Transverse colon (tissue), 4 donors: ENCODE measurements around the gene PNMA8B. TPM values are rescaled to one million over a fixed set of nuclear protein-coding genes. Genes with fewer than 3 reads are reported as not detected.

Experiments used
- DNase-seq: peaks from one replicate; pipeline ENCODE4 v3.0.0-alpha.2; 2019
- H3K27ac ChIP-seq, 4 donors: fragments of 200-600 bp; sonication (generic); 2 replicates each; pipeline ENCODE4 v1.5.1; 2016 to 2018; ENCODE audit warnings: inconsistent platforms in 4 of 4
- H3K27me3 ChIP-seq: fragments of 200-600 bp; sonication (generic); 2 replicates; pipeline ENCODE4 v1.5.1; 2017; ENCODE audit warnings: inconsistent platforms
- H3K36me3 ChIP-seq, 4 donors: fragments of 200-600 bp; sonication (generic); 2 replicates each; pipeline ENCODE4 v1.5.1; 2017 to 2019; ENCODE audit warnings: inconsistent platforms in 4 of 4
- H3K4me1 ChIP-seq, 4 donors: fragments of 200-600 bp; sonication (generic); 2 replicates each; pipeline ENCODE4 v1.5.1; 2017 to 2020; ENCODE audit warnings: inconsistent platforms in 4 of 4
- H3K4me3 ChIP-seq, 4 donors: fragments of 200-600 bp; sonication (generic); 1 replicate in 1 of 4; 2 replicates in 3 of 4; pipeline versions ENCODE4 v1.5.1 to v1.6.1; 2017 to 2019; ENCODE audit warnings: inconsistent platforms in 4 of 4
- H3K9me3 ChIP-seq, 2 donors: fragments of 200-600 bp; sonication (generic); 2 replicates each; pipeline ENCODE4 v1.5.1; 2017 to 2019; ENCODE audit warnings: inconsistent platforms in 2 of 2
- EP300 ChIP-seq: sonication (generic); formaldehyde crosslinking; IDR thresholded peaks from one replicate; pipeline ENCODE4 v1.6.1; 2017; ENCODE audit warnings: antibody characterized with exemption, low read depth
- POLR2A ChIP-seq: fragments of 450-650 bp; IDR thresholded peaks from one replicate; pipeline ENCODE4 v1.6.1; 2016; ENCODE audit warnings: antibody characterized with exemption, mild to moderate bottlenecking, moderate library complexity
- POLR2AphosphoS5 ChIP-seq, 3 donors: sonication (generic); formaldehyde crosslinking; IDR thresholded peaks; one replicate each; pipeline ENCODE4 v1.6.1; 2016; ENCODE audit warnings: antibody characterized with exemption in 3 of 3
- WGBS, 2 donors: methylation state at CpG; one replicate each; pipeline ENCODE4 v1.1.5; 2018; ENCODE audit warnings: low coverage in 1 of 2; 5-methylcytosine and 5-hydroxymethylcytosine counted together
- in situ Hi-C, 4 donors: fragments of 200-750 bp; cut with MboI; loops; one replicate each; pipeline versions ENCODE4 v1.15.0 to v1.15.1; 2017; ENCODE audit warnings: low sequenced_read_pairs in 3 of 4, low pct_ligation_motif_present in 1 of 4, low pct_unique_long_range_greater_than_20kb in 1 of 4
- intact Hi-C: fragments of 100-400 bp; cut with DNase I; formaldehyde crosslinking; loops from one replicate; pipeline ENCODE4 v1.15.1; 2023; ENCODE audit warnings: low total_unique reads
- total RNA-seq, 4 donors: library from RNA; depleted of rRNA; stranded (reverse); fragments of >200 nt; gene quantifications; one replicate each; pipeline ENCODE4 v1.1.0, GENCODE V29; 2016
- TF ChIP-seq, protein P1 (sequence below), 5 experiments: fragments of 200-600 bp in 3 of 5; fragments of 450-650 bp in 2 of 5; sonication (generic) in 3 of 5; IDR thresholded peaks; 1 replicate in 2 of 5; 2 replicates in 3 of 5; pipeline ENCODE4 v1.5.1; 2016 to 2017; ENCODE audit warnings: antibody characterized with exemption in 5 of 5, inconsistent platforms in 3 of 5, mild to moderate bottlenecking in 2 of 5, moderate library complexity in 1 of 5

PNMA8B gene
- total RNA-seq, 4 donors from 2014 or later: 0.27 to 0.80 (median 0.58) TPM

DNA sequence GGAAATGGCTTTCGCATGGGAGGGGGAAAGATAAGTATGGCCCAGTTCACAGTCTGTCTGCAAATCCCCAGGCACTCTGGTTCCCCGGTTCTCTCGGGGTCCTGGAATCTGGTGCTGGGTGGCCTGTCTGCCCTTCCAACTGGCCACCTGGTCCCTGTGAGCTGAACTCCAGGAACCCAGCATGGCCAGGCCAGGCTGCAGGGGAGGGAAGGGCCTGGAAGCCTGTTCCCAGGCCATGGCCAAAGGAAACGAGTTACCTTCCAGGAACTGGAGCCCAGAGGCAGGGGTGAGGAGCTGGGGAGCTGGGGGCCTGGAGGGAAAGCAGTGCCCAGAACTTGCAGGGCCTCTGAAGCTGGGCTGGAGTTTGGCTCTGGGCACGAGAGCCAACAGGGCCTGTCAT, 47.8 kb downstream of the PNMA8B start:
- no peak for DNase-seq
- WGBS, 2 donors: 68 to 80% methylated on average over 1 to 5 of the region's 5 CpGs
- Histone ChIP-seq H3K4me1 (peaks cover 0 to 4% (median 0%) of the 10 kb centered on the region in 4 donors), H3K36me3 (no peaks in the 10 kb centered on the region), H3K4me3 (no peak overlapping the region), H3K27ac (no peak overlapping the region), H3K27me3 (peaks cover 9% of the 10 kb centered on the region), H3K9me3 (no peaks in the 10 kb centered on the region)
- no peak for TF ChIP-seq POLR2A
- TF ChIP-seq POLR2AphosphoS5 (IDR thresholded peaks at IDR 0.05): no peak
- TF ChIP-seq, protein P1, sequence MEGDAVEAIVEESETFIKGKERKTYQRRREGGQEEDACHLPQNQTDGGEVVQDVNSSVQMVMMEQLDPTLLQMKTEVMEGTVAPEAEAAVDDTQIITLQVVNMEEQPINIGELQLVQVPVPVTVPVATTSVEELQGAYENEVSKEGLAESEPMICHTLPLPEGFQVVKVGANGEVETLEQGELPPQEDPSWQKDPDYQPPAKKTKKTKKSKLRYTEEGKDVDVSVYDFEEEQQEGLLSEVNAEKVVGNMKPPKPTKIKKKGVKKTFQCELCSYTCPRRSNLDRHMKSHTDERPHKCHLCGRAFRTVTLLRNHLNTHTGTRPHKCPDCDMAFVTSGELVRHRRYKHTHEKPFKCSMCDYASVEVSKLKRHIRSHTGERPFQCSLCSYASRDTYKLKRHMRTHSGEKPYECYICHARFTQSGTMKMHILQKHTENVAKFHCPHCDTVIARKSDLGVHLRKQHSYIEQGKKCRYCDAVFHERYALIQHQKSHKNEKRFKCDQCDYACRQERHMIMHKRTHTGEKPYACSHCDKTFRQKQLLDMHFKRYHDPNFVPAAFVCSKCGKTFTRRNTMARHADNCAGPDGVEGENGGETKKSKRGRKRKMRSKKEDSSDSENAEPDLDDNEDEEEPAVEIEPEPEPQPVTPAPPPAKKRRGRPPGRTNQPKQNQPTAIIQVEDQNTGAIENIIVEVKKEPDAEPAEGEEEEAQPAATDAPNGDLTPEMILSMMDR (IDR thresholded peaks at IDR 0.05): no peak
- no peak for TF ChIP-seq EP300
- in situ Hi-C loops: no loop called here
- intact Hi-C loops: no loop called here

DNA sequence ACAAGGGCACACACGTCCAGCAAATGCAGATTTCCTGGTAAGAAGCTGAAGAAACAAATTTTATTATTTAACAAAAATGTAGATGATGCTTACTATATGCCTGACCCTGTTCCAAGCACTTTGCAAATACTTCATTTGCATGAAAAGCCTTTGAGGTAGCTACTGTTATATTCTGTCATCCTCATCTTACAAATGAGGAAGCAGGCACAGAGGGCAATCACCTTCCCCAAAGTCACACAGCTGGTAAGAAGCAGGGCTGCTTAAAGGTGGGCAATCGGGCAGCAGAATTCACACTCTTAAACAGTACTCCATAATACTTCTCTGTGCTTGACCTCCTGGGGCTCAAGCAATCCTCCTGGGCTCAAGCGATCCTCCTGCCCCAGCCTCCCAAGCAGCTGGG, 48.7 kb downstream of the PNMA8B start:
- WGBS, 2 donors: 42% methylated on average over 3 of the region's 3 CpGs; no CpG with 5 or more reads in 1 of the 2 donors
- in situ Hi-C loops: no loop called here
- Histone ChIP-seq H3K27ac (no peak overlapping the region), H3K27me3 (peaks cover 6% of the 10 kb centered on the region), H3K4me1 (peaks cover 0 to 6% (median 0%) of the 10 kb centered on the region in 4 donors), H3K36me3 (no peaks in the 10 kb centered on the region), H3K9me3 (no peaks in the 10 kb centered on the region), H3K4me3 (no peak overlapping the region)
- TF ChIP-seq, protein P1 (IDR thresholded peaks at IDR 0.05): no peak
- TF ChIP-seq POLR2AphosphoS5 (IDR thresholded peaks at IDR 0.05) (no peak), EP300 (no peak), POLR2A (no peak)
- no peak for DNase-seq
- intact Hi-C loops: no loop called here

DNA sequence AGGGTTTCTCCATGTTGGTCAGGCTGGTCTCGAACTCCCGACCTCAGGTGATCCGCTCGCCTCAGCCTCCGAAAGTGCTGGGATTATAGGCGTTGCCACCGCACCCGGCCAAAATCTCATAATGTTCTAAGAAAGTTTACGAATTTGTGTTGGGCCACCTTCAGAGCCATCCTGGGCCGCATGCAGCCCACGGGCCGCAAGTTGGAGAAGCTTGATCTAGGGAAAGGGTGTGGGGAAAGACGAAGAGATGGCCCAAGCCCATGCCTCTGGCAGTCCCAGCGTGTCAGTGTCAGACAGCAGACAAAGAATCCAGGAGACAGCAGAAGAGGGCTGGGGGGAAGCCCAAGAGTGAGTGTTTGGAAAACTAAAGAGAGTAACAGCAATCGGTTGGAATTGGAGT, 49.6 kb downstream of the PNMA8B start:
- intact Hi-C loops: no loop called here
- Histone ChIP-seq H3K36me3 (no peaks in the 10 kb centered on the region), H3K4me3 (no peak overlapping the region), H3K9me3 (no peaks in the 10 kb centered on the region), H3K27ac (no peak overlapping the region), H3K4me1 (peaks cover 0 to 6% (median 0%) of the 10 kb centered on the region in 4 donors), H3K27me3 (no peaks in the 10 kb centered on the region)
- WGBS, 2 donors: 86 to 93% methylated on average over 11 to 15 of the region's 15 CpGs
- DNase-seq: no peak
- TF ChIP-seq POLR2AphosphoS5 (IDR thresholded peaks at IDR 0.05) (no peak), EP300 (no peak), POLR2A (no peak)
- TF ChIP-seq, protein P1 (IDR thresholded peaks at IDR 0.05): no peak
- in situ Hi-C loops: no loop called here

DNA sequence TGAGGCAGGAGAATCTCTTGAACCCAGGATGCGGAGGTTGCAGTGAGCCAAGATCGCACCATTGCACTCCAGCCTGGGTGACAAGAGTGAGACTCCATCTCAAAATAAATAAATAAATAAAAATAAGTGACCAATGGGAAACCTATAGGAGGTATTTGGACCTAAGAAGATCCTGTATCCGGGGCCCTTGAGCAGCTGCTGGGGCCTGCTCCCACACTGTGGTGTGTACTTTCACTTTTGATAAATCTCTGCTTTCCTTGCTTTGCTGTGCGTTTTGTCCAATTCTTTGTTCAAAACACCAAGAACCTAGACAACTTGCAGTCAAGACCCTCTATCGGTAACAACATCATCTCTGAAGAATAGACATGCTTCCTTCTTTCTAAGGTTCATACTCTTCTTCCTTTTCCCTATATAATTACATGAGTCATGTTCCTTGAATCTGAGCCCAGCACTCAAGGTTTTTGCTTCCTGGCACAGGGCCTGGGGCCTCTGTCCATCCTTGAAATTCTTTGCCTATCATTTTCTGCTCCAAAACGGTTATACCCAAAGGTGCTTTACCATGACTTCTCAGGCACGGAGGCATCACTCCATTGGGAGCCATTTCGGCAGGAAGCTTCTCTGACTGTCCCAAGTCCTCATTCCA, 52.7 kb downstream of the PNMA8B start:
- DNase-seq: no peak
- no peaks in the 10 kb centered on the region for H3K27me3 ChIP-seq
- no peaks in the 10 kb centered on the region for H3K9me3 ChIP-seq
- no peaks in the 10 kb centered on the region for H3K36me3 ChIP-seq
- in situ Hi-C loops (no loop called here), intact Hi-C loops (no loop called here)
- TF ChIP-seq, protein P1 (IDR thresholded peaks at IDR 0.05): no peak
- TF ChIP-seq POLR2AphosphoS5 (IDR thresholded peaks at IDR 0.05): no peak
- TF ChIP-seq POLR2A: no peak
- TF ChIP-seq EP300: no peak
- H3K4me1 ChIP-seq: peaks cover 0 to 6% (median 0%) of the 10 kb centered on the region in 4 donors
- no peak overlapping the region for H3K4me3 ChIP-seq
- WGBS, 2 donors: 41 to 58% methylated on average over 5 to 8 of the region's 8 CpGs
- H3K27ac ChIP-seq: no peak overlapping the region
